ENCODE measurements around the gene KMT5C.

The KMT5C gene

DNA sequence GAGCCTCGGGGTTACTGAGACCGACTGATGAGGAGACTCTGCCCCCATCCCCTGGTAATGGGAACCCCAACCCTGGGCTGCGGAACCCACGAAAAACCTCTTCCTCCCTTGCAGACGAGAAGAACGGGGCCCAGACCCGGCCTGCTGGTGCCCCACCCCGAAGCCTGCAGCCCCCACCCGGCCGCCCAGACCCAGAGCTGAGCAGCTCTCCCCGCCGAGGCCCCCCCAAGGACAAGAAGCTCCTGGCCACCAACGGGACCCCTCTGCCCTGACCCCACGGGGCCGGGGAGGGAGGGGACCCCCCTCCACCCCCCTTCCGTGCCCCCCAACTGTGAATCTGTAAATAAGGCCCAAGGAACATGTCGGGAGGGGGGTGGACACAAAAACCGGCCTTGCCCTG, 27.9 kb upstream of the KMT5C start:
- no peak overlapping the region for H3K23ac ChIP-seq (ENCODE audit: low read length in 2 of 2)
- no peaks in the 10 kb centered on the region for H3K79me1 ChIP-seq (replicated peaks; ENCODE audit: low read length, poor library complexity, severe bottlenecking)
- H2AFZ ChIP-seq (ENCODE audit: low read depth, low read length), result no peak overlapping the region
- H4K91ac ChIP-seq (ENCODE audit: low read length), result no peak overlapping the region
- H4K8ac ChIP-seq (ENCODE audit: low read length), result no peak overlapping the region
- H3K9ac ChIP-seq (ENCODE audit: low read length), result no peak overlapping the region
- no peak for DNase-seq
- no peak overlapping the region for H2BK15ac ChIP-seq (ENCODE audit: low read depth, poor library complexity, severe bottlenecking)
- no peak overlapping the region for H3K4me3 ChIP-seq (ENCODE audit: insufficient read depth in 1 of 2, low read depth in 1 of 2, low read length in 2 of 2)
- H2BK120ac ChIP-seq (ENCODE audit: low read depth, low read length), result no peak overlapping the region
- H3K27me3 ChIP-seq (ENCODE audit: control insufficient read depth in 1 of 2, insufficient read depth in 1 of 2, low read length in 2 of 2), result no peaks in the 10 kb centered on the region
- H2BK12ac ChIP-seq (ENCODE audit: low read length in 2 of 2), result no peak overlapping the region
- H3K4me1 ChIP-seq (ENCODE audit: control insufficient read depth, insufficient read depth, low read depth, low read length), result peaks cover 5% of the 10 kb centered on the region
- no peak overlapping the region for H3K4ac ChIP-seq (ENCODE audit: low read depth in 1 of 2, low read length in 2 of 2)
- no peak overlapping the region for H2AK5ac ChIP-seq (ENCODE audit: low read length, severe bottlenecking)
- no peak overlapping the region for H3K4me2 ChIP-seq (ENCODE audit: low read length, poor library complexity, severe bottlenecking)
- no peak overlapping the region for H2BK5ac ChIP-seq (ENCODE audit: low read depth, low read length, poor library complexity, severe bottlenecking)
- H3K18ac ChIP-seq (ENCODE audit: low read depth in 1 of 2, low read length in 2 of 2), result no peak overlapping the region
- no peak overlapping the region for H3K14ac ChIP-seq (ENCODE audit: low read length in 2 of 2)
- H3K36me3 ChIP-seq (ENCODE audit: control insufficient read depth in 1 of 2, insufficient read depth in 2 of 2, low read depth in 1 of 2, low read length in 2 of 2), result peaks cover 14 to 45% of the 10 kb centered on the region in 2 experiments
- H3K27ac ChIP-seq (ENCODE audit: low read length, poor library complexity, severe bottlenecking), result no peak overlapping the region
- peaks cover 3% of the 10 kb centered on the region for H3K9me3 ChIP-seq (ENCODE audit: control insufficient read depth, low read length)
- over 99% methylated on average over 12 of the region's 18 CpGs for WGBS

DNA sequence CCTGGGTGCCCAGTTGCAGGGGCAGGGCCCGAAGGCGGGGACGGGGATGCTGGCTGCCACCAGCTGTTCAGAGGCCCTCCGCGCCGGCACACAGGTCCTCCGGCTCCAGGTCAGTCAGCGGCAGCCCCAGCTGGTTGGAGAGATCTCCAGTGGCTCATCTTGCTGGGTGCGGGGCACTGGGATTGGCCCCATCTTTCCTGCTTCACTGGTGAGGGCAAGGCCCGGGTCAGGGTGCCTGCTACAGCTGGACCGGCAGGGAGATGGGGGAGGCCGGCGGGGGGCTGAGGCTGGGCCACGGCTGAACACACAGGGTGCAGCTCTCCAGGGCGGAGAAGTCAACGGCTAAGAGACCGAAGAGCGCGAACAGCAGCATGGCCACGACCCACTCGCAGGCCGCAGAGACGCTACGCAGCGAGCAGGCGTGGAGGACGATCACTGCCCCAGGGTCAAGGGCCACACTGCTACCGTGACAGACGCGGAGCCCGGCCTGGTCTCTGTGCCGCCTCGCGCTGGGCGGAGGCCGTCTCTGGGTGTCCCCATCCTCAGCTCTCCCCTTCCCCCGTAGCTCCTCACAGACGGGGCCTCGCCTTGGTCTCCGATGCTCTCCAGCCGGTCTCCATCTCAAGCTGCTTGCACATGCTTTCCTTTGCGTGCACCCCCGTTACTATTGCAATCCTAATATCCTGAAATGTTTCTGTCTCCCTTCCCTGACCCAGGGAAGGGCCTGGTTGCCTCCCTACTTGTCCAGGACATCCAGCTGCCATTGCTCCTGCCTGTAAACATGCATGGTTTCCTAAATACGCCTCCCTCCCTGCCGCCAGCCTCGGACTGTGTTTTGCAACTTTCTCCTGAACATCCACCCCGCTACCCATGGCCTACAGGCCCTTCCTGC, 26.8 kb upstream of the KMT5C start:
- Histone ChIP-seq H3K14ac (ENCODE audit: low read length in 2 of 2) (peak overlapping the region in 1 of 2 experiments; percentile 76), H4K91ac (ENCODE audit: low read length) (no peak overlapping the region), H2BK12ac (ENCODE audit: low read length in 2 of 2) (no peak overlapping the region), H2AFZ (ENCODE audit: low read depth, low read length) (no peak overlapping the region), H3K9me3 (ENCODE audit: control insufficient read depth, low read length) (peaks cover 3% of the 10 kb centered on the region), H2BK5ac (ENCODE audit: low read depth, low read length, poor library complexity, severe bottlenecking) (no peak overlapping the region), H2BK120ac (ENCODE audit: low read depth, low read length) (no peak overlapping the region), H3K4me1 (ENCODE audit: control insufficient read depth, insufficient read depth, low read depth, low read length) (peaks cover 5% of the 10 kb centered on the region), H3K4me2 (ENCODE audit: low read length, poor library complexity, severe bottlenecking) (no peak overlapping the region), H4K8ac (ENCODE audit: low read length) (no peak overlapping the region), H3K79me1 (replicated peaks; ENCODE audit: low read length, poor library complexity, severe bottlenecking) (no peaks in the 10 kb centered on the region), H3K27me3 (ENCODE audit: control insufficient read depth in 1 of 2, insufficient read depth in 1 of 2, low read length in 2 of 2) (no peaks in the 10 kb centered on the region), H2AK5ac (ENCODE audit: low read length, severe bottlenecking) (no peak overlapping the region), H3K4ac (ENCODE audit: low read depth in 1 of 2, low read length in 2 of 2) (no peak overlapping the region), H3K9ac (ENCODE audit: low read length) (no peak overlapping the region), H3K18ac (ENCODE audit: low read depth in 1 of 2, low read length in 2 of 2) (no peak overlapping the region), H2BK15ac (ENCODE audit: low read depth, poor library complexity, severe bottlenecking) (no peak overlapping the region), H3K23ac (ENCODE audit: low read length in 2 of 2) (peak overlapping the region in 1 of 2 experiments; percentile 65), H3K4me3 (ENCODE audit: insufficient read depth in 1 of 2, low read depth in 1 of 2, low read length in 2 of 2) (peak overlapping the region in 1 of 2 experiments; percentile 20), H3K27ac (ENCODE audit: low read length, poor library complexity, severe bottlenecking) (no peak overlapping the region), H3K36me3 (ENCODE audit: control insufficient read depth in 1 of 2, insufficient read depth in 2 of 2, low read depth in 1 of 2, low read length in 2 of 2) (peaks cover 10 to 41% of the 10 kb centered on the region in 2 experiments)
- 93% methylated on average over 47 of the region's 47 CpGs for WGBS
- DNase-seq, result no peak

DNA sequence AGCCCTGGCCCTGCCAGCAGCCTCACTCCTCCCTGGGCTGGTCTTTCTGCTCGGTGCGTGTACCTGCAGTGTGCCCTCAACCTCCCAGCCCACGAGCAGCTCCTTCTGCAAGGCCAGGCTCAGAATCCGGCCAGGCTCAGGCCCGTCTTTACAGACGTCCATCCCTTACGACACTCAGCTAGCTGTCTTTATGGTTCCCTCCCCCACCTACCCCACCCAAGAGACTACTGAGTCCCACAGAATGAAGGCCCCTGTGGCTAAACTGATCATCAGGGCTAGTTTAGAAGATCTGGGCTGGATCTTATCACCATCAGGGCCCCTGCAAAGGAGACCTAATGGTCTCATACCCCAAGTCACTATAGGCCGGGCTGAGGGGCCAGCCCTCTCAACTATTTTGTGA, 25.3 kb upstream of the KMT5C start:
- H2AFZ ChIP-seq (ENCODE audit: low read depth, low read length), result no peak overlapping the region
- H3K14ac ChIP-seq (ENCODE audit: low read length in 2 of 2), result no peak overlapping the region
- H3K27me3 ChIP-seq (ENCODE audit: control insufficient read depth in 1 of 2, insufficient read depth in 1 of 2, low read length in 2 of 2), result no peaks in the 10 kb centered on the region
- no peak overlapping the region for H3K4ac ChIP-seq (ENCODE audit: low read depth in 1 of 2, low read length in 2 of 2)
- H3K9ac ChIP-seq (ENCODE audit: low read length), result no peak overlapping the region
- H2BK5ac ChIP-seq (ENCODE audit: low read depth, low read length, poor library complexity, severe bottlenecking), result no peak overlapping the region
- peaks cover 3% of the 10 kb centered on the region for H3K9me3 ChIP-seq (ENCODE audit: control insufficient read depth, low read length)
- no peak overlapping the region for H2BK120ac ChIP-seq (ENCODE audit: low read depth, low read length)
- no peak overlapping the region for H3K4me3 ChIP-seq (ENCODE audit: insufficient read depth in 1 of 2, low read depth in 1 of 2, low read length in 2 of 2)
- no peak for DNase-seq
- H4K91ac ChIP-seq (ENCODE audit: low read length), result no peak overlapping the region
- H3K27ac ChIP-seq (ENCODE audit: low read length, poor library complexity, severe bottlenecking), result no peak overlapping the region
- no peak overlapping the region for H3K4me2 ChIP-seq (ENCODE audit: low read length, poor library complexity, severe bottlenecking)
- H3K36me3 ChIP-seq (ENCODE audit: control insufficient read depth in 1 of 2, insufficient read depth in 2 of 2, low read depth in 1 of 2, low read length in 2 of 2), result peaks cover 5 to 31% of the 10 kb centered on the region in 2 experiments
- H3K79me1 ChIP-seq (replicated peaks; ENCODE audit: low read length, poor library complexity, severe bottlenecking), result no peaks in the 10 kb centered on the region
- H4K8ac ChIP-seq (ENCODE audit: low read length), result no peak overlapping the region
- no peak overlapping the region for H3K23ac ChIP-seq (ENCODE audit: low read length in 2 of 2)
- 92% methylated on average over 8 of the region's 8 CpGs for WGBS
- no peak overlapping the region for H2BK12ac ChIP-seq (ENCODE audit: low read length in 2 of 2)
- no peak overlapping the region for H3K18ac ChIP-seq (ENCODE audit: low read depth in 1 of 2, low read length in 2 of 2)
- no peak overlapping the region for H2AK5ac ChIP-seq (ENCODE audit: low read length, severe bottlenecking)
- H2BK15ac ChIP-seq (ENCODE audit: low read depth, poor library complexity, severe bottlenecking), result no peak overlapping the region
- H3K4me1 ChIP-seq (ENCODE audit: control insufficient read depth, insufficient read depth, low read depth, low read length), result peaks cover 5% of the 10 kb centered on the region

DNA sequence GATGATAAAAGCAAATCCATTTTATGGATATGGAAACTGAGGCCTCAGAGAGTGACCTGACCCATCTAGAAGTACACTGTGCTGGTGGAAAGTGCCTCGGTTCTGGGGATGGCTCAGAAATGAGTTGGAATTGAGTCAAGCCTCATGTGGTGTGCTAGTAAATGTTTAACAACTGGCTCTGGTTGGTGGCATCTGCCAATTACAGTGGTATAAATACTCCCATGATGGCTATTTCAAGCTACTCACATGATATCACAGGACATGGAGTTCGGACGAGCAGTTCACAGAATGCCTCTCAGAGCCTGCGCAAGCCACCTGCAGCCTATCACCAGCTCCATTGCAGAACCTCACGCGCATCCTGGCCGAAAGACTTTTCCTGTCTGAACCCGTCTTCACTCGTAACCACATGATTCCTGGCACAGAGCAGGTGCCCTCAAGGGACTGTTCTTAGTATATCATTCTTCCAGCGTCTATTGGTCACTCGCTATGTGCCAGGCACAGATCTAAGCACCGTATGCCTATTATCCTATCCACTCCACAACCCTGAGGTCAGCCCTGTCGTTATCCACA, 23.6 kb upstream of the KMT5C start:
- DNase-seq, result no peak
- Histone ChIP-seq H3K23ac (ENCODE audit: low read length in 2 of 2) (no peak overlapping the region), H2BK12ac (ENCODE audit: low read length in 2 of 2) (no peak overlapping the region), H2BK15ac (ENCODE audit: low read depth, poor library complexity, severe bottlenecking) (no peak overlapping the region), H3K4me2 (ENCODE audit: low read length, poor library complexity, severe bottlenecking) (no peak overlapping the region), H3K9me3 (ENCODE audit: control insufficient read depth, low read length) (peaks cover 3% of the 10 kb centered on the region), H3K14ac (ENCODE audit: low read length in 2 of 2) (no peak overlapping the region), H3K4me3 (ENCODE audit: insufficient read depth in 1 of 2, low read depth in 1 of 2, low read length in 2 of 2) (no peak overlapping the region), H3K27me3 (ENCODE audit: control insufficient read depth in 1 of 2, insufficient read depth in 1 of 2, low read length in 2 of 2) (peaks cover 0 to 13% of the 10 kb centered on the region in 2 experiments), H3K4ac (ENCODE audit: low read depth in 1 of 2, low read length in 2 of 2) (no peak overlapping the region), H4K91ac (ENCODE audit: low read length) (no peak overlapping the region), H3K18ac (ENCODE audit: low read depth in 1 of 2, low read length in 2 of 2) (no peak overlapping the region), H4K8ac (ENCODE audit: low read length) (no peak overlapping the region), H2AFZ (ENCODE audit: low read depth, low read length) (no peak overlapping the region), H2BK5ac (ENCODE audit: low read depth, low read length, poor library complexity, severe bottlenecking) (no peak overlapping the region), H2AK5ac (ENCODE audit: low read length, severe bottlenecking) (no peak overlapping the region), H3K79me1 (replicated peaks; ENCODE audit: low read length, poor library complexity, severe bottlenecking) (no peaks in the 10 kb centered on the region), H3K4me1 (ENCODE audit: control insufficient read depth, insufficient read depth, low read depth, low read length) (peaks cover 10% of the 10 kb centered on the region), H3K36me3 (ENCODE audit: control insufficient read depth in 1 of 2, insufficient read depth in 2 of 2, low read depth in 1 of 2, low read length in 2 of 2) (peaks cover 0 to 18% of the 10 kb centered on the region in 2 experiments), H3K27ac (ENCODE audit: low read length, poor library complexity, severe bottlenecking) (no peak overlapping the region), H2BK120ac (ENCODE audit: low read depth, low read length) (no peak overlapping the region), H3K9ac (ENCODE audit: low read length) (no peak overlapping the region)
- WGBS, result 88% methylated on average over 13 of the region's 13 CpGs

Measured in mesenchymal stem cell (in vitro differentiated cells and primary cell).